ENCODE measurements around the gene ZNF326.
A peak's percentile ranks its signal among the peaks of the same experiment; 100 is the strongest.
"Not testable (repeated sequence)": the region's sequence is repeated elsewhere in the genome, so short reads cannot be mapped to it uniquely, and the experiment has no call there.

The ZNF326 gene

GRCh38 chr1:89966656-89967055, 28.3 kb upstream of the ZNF326 start:
- DNase-seq, result no peak

- DNase-seq, result no peak
Observed at GRCh38 chr1:89971600-89971999, 23.3 kb upstream of the ZNF326 start.

- no peak for DNase-seq
Observed at GRCh38 chr1:89972024-89972423, 22.9 kb upstream of the ZNF326 start.

GRCh38 chr1:89973471-89974127, 21.3 kb upstream of the ZNF326 start:
- no peak for DNase-seq

GRCh38 chr1:89974256-89974655, 20.7 kb upstream of the ZNF326 start:
- no peak for DNase-seq

GRCh38 chr1:89974696-89975470, 20.0 kb upstream of the ZNF326 start:
- DNase-seq, result no peak

GRCh38 chr1:89975540-89976125, 19.3 kb upstream of the ZNF326 start:
- DNase-seq, result no peak

GRCh38 chr1:89978755-89979154, 16.2 kb upstream of the ZNF326 start:
- no peak for DNase-seq

- no peak for DNase-seq
Observed at GRCh38 chr1:89980605-89981004, 14.3 kb upstream of the ZNF326 start.

GRCh38 chr1:89982846-89983245, 12.1 kb upstream of the ZNF326 start:
- not testable (repeated sequence) for DNase-seq

- not testable (repeated sequence) for DNase-seq
Observed at GRCh38 chr1:89984564-89985116, 10.3 kb upstream of the ZNF326 start.

GRCh38 chr1:89986020-89986419, 8.9 kb upstream of the ZNF326 start:
- DNase-seq, result no peak

- DNase-seq, result peak; percentile 61
Observed at GRCh38 chr1:89987159-89987819, 7.6 kb upstream of the ZNF326 start.

- DNase-seq, result no peak
Observed at GRCh38 chr1:89989099-89989498, 5.8 kb upstream of the ZNF326 start.

GRCh38 chr1:89989799-89990198, 5.1 kb upstream of the ZNF326 start:
- DNase-seq, result no peak

GRCh38 chr1:89990976-89991831, 3.7 kb upstream of the ZNF326 start:
- no peak for DNase-seq

GRCh38 chr1:89993541-89993940, 1.4 kb upstream of the ZNF326 start:
- DNase-seq, result no peak

GRCh38 chr1:89994231-89994804, 592 bp upstream of the ZNF326 start:
- DNase-seq, result no peak

- no peak for DNase-seq
Observed at GRCh38 chr1:89995598-89996449, 914 bp downstream of the ZNF326 start.

- no peak for DNase-seq
Observed at GRCh38 chr1:89996450-89997110, 1.7 kb downstream of the ZNF326 start.

All from central memory CD4-positive, alpha-beta T cell (primary cell).